ENCODE data around the gene SCN9A. TPM values are rescaled to one million over a fixed set of nuclear protein-coding genes. Genes with fewer than 3 reads are reported as not detected.
"Not testable (repeated sequence)": the region's sequence is repeated elsewhere in the genome, so short reads cannot be mapped to it uniquely, and the experiment has no call there.

Gene SCN9A
- total RNA-seq, 1 experiment from 2014 or later, result 0.21 TPM

- DNase-seq (ENCODE audit: low read depth, low spot score), result no peak
- in situ Hi-C loops (cut with HindIII; ENCODE audit: low pct_unique_long_range_greater_than_20kb, low sequenced_read_pairs), result no loop called here
These were observed 6.7 kb upstream of the SCN9A start for GRCh38 chr2:166382448-166382847.

- in situ Hi-C loops (cut with HindIII; ENCODE audit: low pct_unique_long_range_greater_than_20kb, low sequenced_read_pairs), result no loop called here
These were observed 4.9 kb upstream of the SCN9A start for GRCh38 chr2:166380615-166381014.

GRCh38 chr2:166376873-166377272 lies 1.1 kb upstream of the SCN9A start:
- DNase-seq (ENCODE audit: low read depth, low spot score), result no peak
- in situ Hi-C loops (cut with HindIII; ENCODE audit: low pct_unique_long_range_greater_than_20kb, low sequenced_read_pairs), result no loop called here

More at GRCh38 chr2:166380615-166381014, 4.9 kb upstream of the SCN9A start:
- no peak for DNase-seq (ENCODE audit: low read depth, low spot score)

- no peak for DNase-seq (ENCODE audit: low read depth, low spot score)
- in situ Hi-C loops (cut with HindIII; ENCODE audit: low pct_unique_long_range_greater_than_20kb, low sequenced_read_pairs), result no loop called here
These were observed 714 bp upstream of the SCN9A start for GRCh38 chr2:166376488-166376828.

GRCh38 chr2:166375195-166375735 lies 479 bp downstream of the SCN9A start:
- DNase-seq (ENCODE audit: low read depth, low spot score), result no peak
- in situ Hi-C loops (cut with HindIII; ENCODE audit: low pct_unique_long_range_greater_than_20kb, low sequenced_read_pairs), result no loop called here

- DNase-seq (ENCODE audit: low read depth, low spot score), result peak; percentile 4
- in situ Hi-C loops (cut with HindIII; ENCODE audit: low pct_unique_long_range_greater_than_20kb, low sequenced_read_pairs), result no loop called here
These were observed 1.8 kb downstream of the SCN9A start for GRCh38 chr2:166373951-166374350.

GRCh38 chr2:166373539-166373938 lies 2.2 kb downstream of the SCN9A start:
- in situ Hi-C loops (cut with HindIII; ENCODE audit: low pct_unique_long_range_greater_than_20kb, low sequenced_read_pairs), result no loop called here
- no peak for DNase-seq (ENCODE audit: low read depth, low spot score)

GRCh38 chr2:166373105-166373504 lies 2.6 kb downstream of the SCN9A start:
- no peak for DNase-seq (ENCODE audit: low read depth, low spot score)
- in situ Hi-C loops (cut with HindIII; ENCODE audit: low pct_unique_long_range_greater_than_20kb, low sequenced_read_pairs), result no loop called here

- in situ Hi-C loops (cut with HindIII; ENCODE audit: low pct_unique_long_range_greater_than_20kb, low sequenced_read_pairs), result no loop called here
- no peak for DNase-seq (ENCODE audit: low read depth, low spot score)
These were observed 3.7 kb downstream of the SCN9A start for GRCh38 chr2:166372046-166372445.

GRCh38 chr2:166365803-166366420 lies 9.8 kb downstream of the SCN9A start:
- in situ Hi-C loops (cut with HindIII; ENCODE audit: low pct_unique_long_range_greater_than_20kb, low sequenced_read_pairs), result no loop called here
- DNase-seq (ENCODE audit: low read depth, low spot score), result no peak

GRCh38 chr2:166365239-166365638 lies 10.5 kb downstream of the SCN9A start:
- in situ Hi-C loops (cut with HindIII; ENCODE audit: low pct_unique_long_range_greater_than_20kb, low sequenced_read_pairs), result no loop called here
- no peak for DNase-seq (ENCODE audit: low read depth, low spot score)

GRCh38 chr2:166364476-166365161 lies 11.1 kb downstream of the SCN9A start:
- DNase-seq (ENCODE audit: low read depth, low spot score), result no peak
- in situ Hi-C loops (cut with HindIII; ENCODE audit: low pct_unique_long_range_greater_than_20kb, low sequenced_read_pairs), result no loop called here

GRCh38 chr2:166361351-166362153 lies 14.2 kb downstream of the SCN9A start:
- DNase-seq (ENCODE audit: low read depth, low spot score), result peak; percentile 56
- in situ Hi-C loops (cut with HindIII; ENCODE audit: low pct_unique_long_range_greater_than_20kb, low sequenced_read_pairs), result no loop called here

- in situ Hi-C loops (cut with HindIII; ENCODE audit: low pct_unique_long_range_greater_than_20kb, low sequenced_read_pairs), result no loop called here
- DNase-seq (ENCODE audit: low read depth, low spot score), result no peak
These were observed 14.8 kb downstream of the SCN9A start for GRCh38 chr2:166360906-166361305.

- in situ Hi-C loops (cut with HindIII; ENCODE audit: low pct_unique_long_range_greater_than_20kb, low sequenced_read_pairs), result no loop called here
- no peak for DNase-seq (ENCODE audit: low read depth, low spot score)
These were observed 15.3 kb downstream of the SCN9A start for GRCh38 chr2:166360426-166360825.

GRCh38 chr2:166357950-166358321 lies 17.8 kb downstream of the SCN9A start:
- DNase-seq (ENCODE audit: low read depth, low spot score); in situ Hi-C loops (cut with HindIII; ENCODE audit: low pct_unique_long_range_greater_than_20kb, low sequenced_read_pairs): not testable (repeated sequence)

GRCh38 chr2:166357068-166357949 lies 18.4 kb downstream of the SCN9A start:
- DNase-seq (ENCODE audit: low read depth, low spot score), result no peak
- in situ Hi-C loops (cut with HindIII; ENCODE audit: low pct_unique_long_range_greater_than_20kb, low sequenced_read_pairs), result no loop called here

GRCh38 chr2:166351319-166351718 lies 24.4 kb downstream of the SCN9A start:
- no peak for DNase-seq (ENCODE audit: low read depth, low spot score)
- in situ Hi-C loops (cut with HindIII; ENCODE audit: low pct_unique_long_range_greater_than_20kb, low sequenced_read_pairs), result no loop called here

All from SK-MEL-5 (cell line).